Measurements from ENCODE around the gene OGDH. TPM values are rescaled to one million over a fixed set of nuclear protein-coding genes. Genes with fewer than 3 reads are reported as not detected.

The OGDH gene
- total RNA-seq, 4 donors from 2014 or later = 88.3 to 246 (median 217) TPM

DNA sequence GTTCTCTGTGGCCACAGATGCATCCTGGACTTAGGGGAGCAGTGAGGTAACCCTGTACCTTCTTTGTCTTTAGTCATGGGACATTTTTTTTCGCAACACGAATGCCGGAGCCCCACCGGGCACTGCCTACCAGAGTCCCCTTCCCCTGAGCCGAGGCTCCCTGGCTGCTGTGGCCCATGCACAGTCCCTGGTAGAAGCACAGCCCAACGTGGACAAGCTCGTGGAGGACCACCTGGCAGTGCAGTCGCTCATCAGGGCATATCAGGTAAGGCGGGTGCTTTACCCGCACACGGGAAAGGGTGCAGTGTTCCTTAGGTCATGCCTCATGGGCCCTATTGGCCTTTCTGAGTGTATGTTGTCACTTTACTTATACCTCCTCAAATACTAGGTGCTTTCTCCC lies 38.8 kb downstream of the OGDH start:
- no peak overlapping the region for H3K4me3 ChIP-seq
- peaks cover 0 to 47% (median 0%) of the 10 kb centered on the region in 3 donors for H3K36me3 ChIP-seq
- no peak for DNase-seq
- H3K9me3 ChIP-seq = no peaks in the 10 kb centered on the region
- peaks cover 0 to 5% (median under 1%) of the 10 kb centered on the region in 4 donors for H3K4me1 ChIP-seq
- no peaks in the 10 kb centered on the region for H3K27me3 ChIP-seq
- TF ChIP-seq POLR2A (IDR thresholded peaks at IDR 0.05) = no peak
- TF ChIP-seq, protein P1, sequence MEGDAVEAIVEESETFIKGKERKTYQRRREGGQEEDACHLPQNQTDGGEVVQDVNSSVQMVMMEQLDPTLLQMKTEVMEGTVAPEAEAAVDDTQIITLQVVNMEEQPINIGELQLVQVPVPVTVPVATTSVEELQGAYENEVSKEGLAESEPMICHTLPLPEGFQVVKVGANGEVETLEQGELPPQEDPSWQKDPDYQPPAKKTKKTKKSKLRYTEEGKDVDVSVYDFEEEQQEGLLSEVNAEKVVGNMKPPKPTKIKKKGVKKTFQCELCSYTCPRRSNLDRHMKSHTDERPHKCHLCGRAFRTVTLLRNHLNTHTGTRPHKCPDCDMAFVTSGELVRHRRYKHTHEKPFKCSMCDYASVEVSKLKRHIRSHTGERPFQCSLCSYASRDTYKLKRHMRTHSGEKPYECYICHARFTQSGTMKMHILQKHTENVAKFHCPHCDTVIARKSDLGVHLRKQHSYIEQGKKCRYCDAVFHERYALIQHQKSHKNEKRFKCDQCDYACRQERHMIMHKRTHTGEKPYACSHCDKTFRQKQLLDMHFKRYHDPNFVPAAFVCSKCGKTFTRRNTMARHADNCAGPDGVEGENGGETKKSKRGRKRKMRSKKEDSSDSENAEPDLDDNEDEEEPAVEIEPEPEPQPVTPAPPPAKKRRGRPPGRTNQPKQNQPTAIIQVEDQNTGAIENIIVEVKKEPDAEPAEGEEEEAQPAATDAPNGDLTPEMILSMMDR (IDR thresholded peaks at IDR 0.05) = no peak
- no peak overlapping the region for H3K27ac ChIP-seq

DNA sequence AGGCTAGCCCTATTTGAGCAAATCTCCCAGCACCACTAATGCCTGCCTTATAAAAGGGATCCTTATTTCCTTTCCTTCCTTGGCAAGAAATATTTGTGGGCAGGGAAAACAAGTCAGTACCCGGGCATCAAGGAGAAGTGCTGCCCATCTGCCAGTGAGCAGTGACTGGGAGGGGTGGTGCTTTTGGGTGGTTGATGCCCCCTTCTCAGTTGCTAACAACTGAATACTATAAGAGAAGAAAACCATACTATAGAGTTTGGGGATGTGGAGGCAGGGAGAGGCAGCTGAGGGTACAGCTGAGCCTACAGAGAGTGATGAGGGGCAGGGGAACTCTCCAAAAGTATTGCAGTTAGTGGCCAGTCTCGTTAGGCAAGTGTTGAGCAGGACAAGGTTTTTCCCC lies 39.3 kb downstream of the OGDH start:
- H3K9me3 ChIP-seq = no peaks in the 10 kb centered on the region
- H3K27me3 ChIP-seq = no peaks in the 10 kb centered on the region
- TF ChIP-seq, protein P1 (IDR thresholded peaks at IDR 0.05) = no peak
- no peak for TF ChIP-seq POLR2A (IDR thresholded peaks at IDR 0.05)
- H3K4me1 ChIP-seq = peaks cover 0 to under 1% (median 0%) of the 10 kb centered on the region in 4 donors
- H3K4me3 ChIP-seq = no peak overlapping the region
- no peak overlapping the region for H3K27ac ChIP-seq
- peaks cover 0 to 52% (median 0%) of the 10 kb centered on the region in 3 donors for H3K36me3 ChIP-seq
- no peak for DNase-seq

DNA sequence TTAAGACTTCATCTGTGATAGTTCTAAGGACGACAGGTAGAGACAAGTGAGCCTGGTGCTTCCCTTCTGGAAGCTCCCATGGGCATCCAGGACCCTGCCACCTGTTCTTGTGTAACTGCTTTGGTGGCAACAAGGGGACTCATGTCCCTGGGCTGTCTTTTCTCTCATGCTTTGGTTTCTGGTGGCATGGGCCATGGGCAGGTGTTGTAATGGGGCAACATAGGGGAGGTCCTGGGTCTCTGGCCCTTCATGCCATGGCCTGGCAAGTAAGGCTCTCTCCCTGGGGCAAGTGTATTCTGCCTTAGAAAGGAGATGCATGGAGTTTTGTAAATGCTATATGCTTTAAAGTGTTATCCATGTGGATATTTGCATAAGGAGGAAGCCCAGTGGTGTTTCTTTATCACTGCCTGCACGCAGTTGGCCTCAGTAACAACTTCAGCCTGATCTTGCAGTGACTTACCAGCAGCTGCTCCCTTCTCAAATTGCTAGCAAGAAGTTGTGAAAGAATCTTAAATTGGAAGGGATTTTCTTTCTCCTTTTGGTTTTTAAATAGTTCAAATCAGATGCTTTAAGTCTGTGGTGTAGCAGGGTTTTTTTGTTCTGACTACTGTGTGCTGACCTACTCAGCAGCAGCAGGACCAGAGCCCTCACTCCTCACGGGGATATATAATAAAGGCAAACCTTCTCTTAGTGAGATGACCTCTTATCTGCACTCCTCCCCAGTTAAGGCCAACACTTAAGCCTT lies 39.9 kb downstream of the OGDH start:
- Histone ChIP-seq H3K36me3 (peaks cover 0 to 58% (median 0%) of the 10 kb centered on the region in 3 donors), H3K4me3 (no peak overlapping the region), H3K9me3 (no peaks in the 10 kb centered on the region), H3K27me3 (no peaks in the 10 kb centered on the region), H3K27ac (no peak overlapping the region), H3K4me1 (no peaks in the 10 kb centered on the region)
- TF ChIP-seq, protein P1 (IDR thresholded peaks at IDR 0.05) = no peak
- TF ChIP-seq POLR2A (IDR thresholded peaks at IDR 0.05) = no peak
- DNase-seq = no peak

DNA sequence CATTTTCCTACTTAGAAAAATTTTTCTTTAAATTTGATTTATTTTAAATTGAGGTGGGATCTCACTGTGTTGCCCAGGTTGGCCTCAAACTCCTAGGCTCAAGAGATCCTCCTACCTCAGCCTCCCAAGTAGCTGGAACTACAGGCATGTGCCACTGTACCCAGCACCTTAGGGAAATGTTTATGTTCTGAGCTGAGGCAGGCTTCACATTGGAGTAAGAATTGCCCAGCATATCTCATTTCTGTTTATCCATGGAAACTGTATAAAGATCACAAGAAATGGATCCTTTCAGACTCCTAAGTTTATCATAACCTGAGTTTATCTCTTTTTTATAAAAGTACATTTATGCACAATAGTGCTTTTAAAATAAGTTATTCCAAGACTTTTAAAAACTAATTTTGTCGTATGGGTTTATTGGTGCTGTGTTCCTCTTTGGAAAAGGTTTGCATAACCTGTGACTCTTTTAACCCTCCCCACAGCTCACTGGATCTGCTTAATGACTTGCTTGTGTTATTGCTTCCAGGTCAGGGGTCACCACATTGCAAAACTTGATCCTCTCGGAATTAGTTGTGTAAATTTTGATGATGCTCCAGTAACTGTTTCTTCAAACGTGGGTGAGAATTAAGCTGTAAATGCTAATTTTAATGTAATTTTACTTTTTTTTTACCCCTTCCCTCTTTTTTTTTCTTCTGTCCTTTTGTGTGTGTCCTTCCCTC lies 40.7 kb downstream of the OGDH start:
- Histone ChIP-seq H3K27me3 (no peaks in the 10 kb centered on the region), H3K36me3 (peaks cover 0 to 66% (median 0%) of the 10 kb centered on the region in 3 donors), H3K4me3 (no peak overlapping the region), H3K27ac (no peak overlapping the region), H3K9me3 (no peaks in the 10 kb centered on the region), H3K4me1 (no peaks in the 10 kb centered on the region)
- peak in 1 of 3 donors; percentile 26 for DNase-seq
- TF ChIP-seq, protein P1 (IDR thresholded peaks at IDR 0.05) = no peak
- TF ChIP-seq POLR2A (IDR thresholded peaks at IDR 0.05) = no peak

DNA sequence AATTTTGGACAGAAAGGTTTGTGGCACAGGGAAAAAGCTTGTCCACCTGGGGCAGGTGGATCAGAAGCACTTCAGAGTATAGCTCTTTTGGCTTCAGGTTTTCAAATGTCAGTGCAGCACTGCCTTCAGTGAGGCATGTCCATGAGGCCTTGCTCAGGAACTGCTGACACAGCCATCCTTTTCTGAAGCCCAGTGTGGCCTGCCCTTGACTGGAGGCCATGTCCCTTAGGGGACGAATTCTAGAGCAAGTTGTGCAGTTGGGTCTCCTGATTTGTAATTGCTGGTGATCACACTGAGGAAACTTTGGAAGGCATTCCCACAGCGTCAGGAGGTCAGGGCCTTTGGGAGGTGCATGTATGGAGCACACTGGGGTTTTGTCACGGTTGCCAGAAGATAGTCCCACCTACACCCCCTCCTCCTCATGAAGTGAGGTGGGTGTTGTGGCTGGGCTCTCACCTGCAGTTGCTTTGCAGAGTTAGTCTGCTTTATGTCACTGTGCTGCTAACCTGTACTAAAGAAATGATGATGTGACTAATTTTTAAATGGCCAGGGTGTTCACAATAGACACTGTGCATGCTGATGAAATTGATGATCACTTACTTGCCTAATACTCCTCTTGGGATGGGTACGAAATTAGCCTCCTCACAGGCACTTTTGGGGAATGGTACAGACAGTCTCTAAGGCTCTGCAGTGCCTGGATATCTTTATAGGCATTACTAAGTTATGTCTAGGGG lies 41.7 kb downstream of the OGDH start:
- no peak overlapping the region for H3K4me3 ChIP-seq
- no peaks in the 10 kb centered on the region for H3K9me3 ChIP-seq
- peaks cover 0 to 74% (median 0%) of the 10 kb centered on the region in 3 donors for H3K36me3 ChIP-seq
- H3K27me3 ChIP-seq = no peaks in the 10 kb centered on the region
- H3K27ac ChIP-seq = no peak overlapping the region
- peak in 1 of 3 donors; percentile 21 for DNase-seq
- TF ChIP-seq POLR2A (IDR thresholded peaks at IDR 0.05) = no peak
- TF ChIP-seq, protein P1 (IDR thresholded peaks at IDR 0.05) = no peak
- no peaks in the 10 kb centered on the region for H3K4me1 ChIP-seq

Measured in Peyer's patch (tissue), 4 donors.